Measurements from ENCODE around the gene DHRSX.

GRCh38 chrX:2474963-2475726 is 25.6 kb downstream of the DHRSX start:
- TF ChIP-seq POLR2A (IDR thresholded peaks at IDR 0.05; ENCODE audit: control extremely low read depth in 1 of 2, low read depth in 2 of 2, low read length in 2 of 2) (no peak), CTCF (IDR thresholded peaks at IDR 0.05; ENCODE audit: control extremely low read depth in 1 of 3, insufficient read depth in 1 of 3, low read depth in 1 of 3, low read length in 3 of 3) (no peak), EZH2 (IDR thresholded peaks at IDR 0.05; ENCODE audit: low read depth, low read length, severe bottlenecking) (no peak), CEBPB (IDR thresholded peaks at IDR 0.05; ENCODE audit: low read depth, low read length) (no peak), NRF1 (IDR thresholded peaks at IDR 0.05; ENCODE audit: low read depth, low read length) (no peak), POLR2AphosphoS5 (IDR thresholded peaks at IDR 0.05; ENCODE audit: low read depth, low read length) (no peak), BACH1 (IDR thresholded peaks at IDR 0.05; ENCODE audit: low read length) (no peak), RFX5 (IDR thresholded peaks at IDR 0.05; ENCODE audit: borderline replicate concordance, low read depth, low read length) (no peak), HDAC6 (IDR thresholded peaks at IDR 0.05; ENCODE audit: low read depth, low read length) (no peak), KDM5A (IDR thresholded peaks at IDR 0.05; ENCODE audit: low read length) (no peak), ATF2 (IDR thresholded peaks at IDR 0.05; ENCODE audit: low read length) (no peak), TCF12 (IDR thresholded peaks at IDR 0.05; ENCODE audit: low read depth, low read length) (no peak), JUND (IDR thresholded peaks at IDR 0.05; ENCODE audit: low read length) (no peak)
